Ureter (tissue), 1 donor: ENCODE results near the gene RAB3C. TPM values are rescaled to one million over a fixed set of nuclear protein-coding genes. Genes with fewer than 3 reads are reported as not detected.

Experiments
- DNase-seq: peaks from one replicate; pipeline ENCODE4 v3.0.0-alpha.2; 2020; ENCODE audit warnings: low spot score
- total RNA-seq: library from RNA; stranded (reverse); gene quantifications from one replicate; pipeline ENCODE4 v1.2.4, GENCODE V29; 2023
- donor health status: DM: yes; HTN: yes; CAD: no.

RAB3C gene
- total RNA-seq, 1 donor from 2014 or later = 5.8 TPM

DNA sequence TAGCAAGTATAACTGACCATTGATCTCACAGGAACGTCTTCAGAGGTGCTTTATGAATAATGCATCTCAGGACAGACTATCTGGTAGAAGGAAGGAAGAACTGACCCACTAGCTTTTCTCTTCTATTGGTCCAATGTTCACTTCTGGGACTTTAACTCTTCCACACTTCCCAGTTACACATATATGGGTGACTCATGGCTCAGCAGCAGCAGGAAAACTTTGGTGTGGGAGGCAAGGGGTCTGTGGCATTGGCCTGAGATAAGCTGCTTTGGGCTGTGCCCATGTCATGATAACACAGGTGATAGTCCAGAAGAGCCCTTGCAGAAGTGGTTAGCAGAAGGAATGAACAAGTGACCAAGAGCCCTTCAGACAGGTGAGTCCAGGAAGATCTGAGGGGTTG is 148.8 kb downstream of the RAB3C start:
- DNase-seq = no peak

GRCh38 chr5:58735637-58736036 is 152.8 kb downstream of the RAB3C start:
- DNase-seq = no peak

DNA sequence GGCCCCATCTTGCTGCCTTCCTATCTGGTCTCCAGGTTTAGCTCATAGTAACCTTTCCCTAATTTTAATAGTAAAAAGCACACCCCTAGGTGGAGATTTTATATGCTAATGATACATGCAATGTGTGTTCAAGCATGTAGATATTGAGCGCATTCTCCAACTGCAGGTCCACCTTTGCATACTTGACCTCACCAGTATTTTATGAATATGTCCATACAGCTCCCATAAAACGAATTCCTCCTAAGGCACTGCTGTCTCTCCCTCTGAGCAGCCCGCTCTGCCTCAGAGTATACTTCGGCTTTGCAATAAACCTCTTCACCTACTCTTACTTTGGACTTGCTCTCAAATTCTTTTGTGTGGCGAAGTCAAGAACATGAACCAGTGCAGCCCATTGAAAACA is 153.3 kb downstream of the RAB3C start:
- no peak for DNase-seq

- DNase-seq = no peak
These were observed 154.8 kb downstream of the RAB3C start for GRCh38 chr5:58737671-58738070.

- no peak for DNase-seq
These were observed 155.5 kb downstream of the RAB3C start for GRCh38 chr5:58738336-58738735.

DNA sequence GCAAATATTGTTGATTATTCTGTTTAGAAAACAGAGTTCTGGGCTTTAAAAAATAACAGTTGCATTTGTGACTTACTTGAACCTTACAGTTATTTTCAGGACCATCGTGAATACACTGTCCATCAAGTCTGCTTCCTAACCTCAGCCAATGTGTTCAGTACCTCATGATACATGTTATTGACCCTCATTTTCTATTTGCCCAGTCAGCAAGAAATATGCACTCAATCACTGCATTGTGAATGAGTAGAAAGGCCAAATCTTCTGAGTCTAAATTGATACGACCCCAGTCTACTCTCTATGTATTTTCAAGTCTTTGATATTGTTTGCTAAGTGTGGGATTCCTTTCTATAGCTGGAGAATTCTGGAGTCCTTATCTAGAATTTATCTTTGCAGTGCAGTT is 156.2 kb downstream of the RAB3C start:
- DNase-seq = no peak

GRCh38 chr5:58740956-58741355 is 158.1 kb downstream of the RAB3C start:
- DNase-seq = no peak

DNA sequence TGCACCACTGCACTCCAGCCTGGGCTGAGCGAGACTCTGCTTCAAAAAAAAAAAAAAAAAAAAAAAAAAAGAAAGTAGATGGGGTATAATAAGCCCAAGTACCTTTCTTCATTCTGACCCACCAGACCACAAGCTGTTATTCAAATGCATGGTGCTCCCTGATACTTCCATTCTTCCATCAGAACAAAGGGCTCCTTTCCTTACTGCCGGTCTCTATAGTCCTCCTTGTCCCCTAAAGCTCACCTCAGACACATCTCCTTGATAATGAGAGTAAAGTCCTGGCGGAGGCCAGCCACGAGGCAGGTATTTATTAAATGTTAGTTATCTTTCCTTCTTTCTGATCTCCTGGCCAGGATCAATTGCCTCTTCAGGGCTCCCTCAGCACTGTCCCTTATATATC is 162.5 kb downstream of the RAB3C start:
- no peak for DNase-seq

GRCh38 chr5:58746321-58746720 is 163.4 kb downstream of the RAB3C start:
- DNase-seq = no peak

GRCh38 chr5:58750036-58750435 is 167.2 kb downstream of the RAB3C start:
- DNase-seq = no peak

- no peak for DNase-seq
These were observed 168.5 kb downstream of the RAB3C start for GRCh38 chr5:58751222-58751837.

DNA sequence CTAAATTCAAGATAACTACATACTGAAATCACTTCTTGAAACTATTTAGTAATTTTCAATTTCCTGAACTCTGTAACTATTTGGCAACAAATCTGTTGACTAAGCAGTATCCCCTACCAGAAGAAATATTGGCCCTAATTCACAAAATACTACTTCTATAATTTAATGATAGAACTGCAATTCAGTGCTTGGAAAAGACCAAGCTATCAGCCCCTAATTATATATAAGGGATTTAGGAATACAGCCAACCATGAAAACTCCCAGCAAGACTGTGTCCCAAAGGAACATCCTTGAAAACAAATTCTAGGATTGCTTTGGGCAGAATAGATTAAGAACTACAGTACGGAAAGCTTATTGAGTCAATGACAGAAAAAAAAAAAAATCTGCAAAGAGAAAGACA is 169.2 kb downstream of the RAB3C start:
- no peak for DNase-seq

DNA sequence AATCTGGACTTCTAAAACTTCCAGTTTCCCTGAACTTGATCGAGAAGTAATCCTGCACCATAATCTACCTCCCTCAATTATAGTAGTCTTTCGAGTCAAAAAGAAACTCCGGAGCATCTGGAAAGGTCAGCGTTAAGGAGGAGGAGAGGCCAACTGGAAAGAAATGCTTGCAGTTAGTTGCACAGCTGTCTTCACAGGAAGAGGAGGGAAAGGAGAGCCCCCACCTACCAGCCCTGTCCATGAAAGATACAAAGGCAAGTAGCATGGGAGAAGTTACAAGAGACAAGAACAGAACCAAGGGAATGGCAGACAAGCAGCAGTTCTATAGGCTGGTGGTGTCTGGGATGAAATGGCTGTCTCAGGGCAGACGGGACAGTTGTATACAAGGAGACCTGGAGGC is 170.6 kb downstream of the RAB3C start:
- DNase-seq = no peak

GRCh38 chr5:58754250-58754649 is 171.4 kb downstream of the RAB3C start:
- DNase-seq = no peak

DNA sequence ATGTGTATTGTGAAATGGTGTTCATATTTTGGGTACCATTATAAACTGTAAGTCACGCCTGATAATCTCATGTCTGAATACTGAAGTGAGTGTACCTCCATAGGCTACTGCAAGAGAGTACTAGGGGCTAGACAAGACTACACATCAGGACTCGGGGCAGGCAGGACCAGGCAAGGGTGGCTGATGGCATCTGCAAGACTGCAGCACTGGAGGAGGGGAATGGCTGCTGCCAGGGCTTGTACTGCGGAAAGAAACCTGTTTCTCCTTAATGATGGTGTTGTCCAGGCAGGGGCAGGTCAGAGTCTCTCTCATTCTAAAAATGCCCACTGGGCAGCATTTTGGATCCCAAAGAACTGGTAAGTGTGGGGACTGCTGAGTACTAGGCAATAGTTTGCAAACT is 172.5 kb downstream of the RAB3C start:
- DNase-seq = no peak

GRCh38 chr5:58759745-58760144 is 176.9 kb downstream of the RAB3C start:
- DNase-seq = no peak

- DNase-seq = no peak
These were observed 177.3 kb downstream of the RAB3C start for GRCh38 chr5:58760222-58760621.

DNA sequence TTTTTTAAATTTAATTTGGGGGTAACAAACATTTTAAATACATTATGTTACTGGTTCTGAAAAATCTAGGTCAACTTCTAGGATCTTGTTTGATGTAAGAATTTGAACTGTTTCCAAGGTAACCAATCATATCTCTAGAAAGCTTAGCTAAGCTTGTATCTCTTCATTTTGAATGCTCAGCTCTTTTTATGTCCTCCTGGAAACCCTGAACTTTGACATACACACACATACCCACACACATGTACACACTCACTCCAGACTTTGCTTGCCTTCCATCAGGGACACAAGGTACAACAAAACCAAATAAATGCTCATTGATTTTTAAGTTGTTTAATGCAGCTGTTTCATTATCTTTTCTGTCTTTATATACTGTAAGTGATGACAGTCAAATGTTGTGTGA is 178.5 kb downstream of the RAB3C start:
- no peak for DNase-seq

DNA sequence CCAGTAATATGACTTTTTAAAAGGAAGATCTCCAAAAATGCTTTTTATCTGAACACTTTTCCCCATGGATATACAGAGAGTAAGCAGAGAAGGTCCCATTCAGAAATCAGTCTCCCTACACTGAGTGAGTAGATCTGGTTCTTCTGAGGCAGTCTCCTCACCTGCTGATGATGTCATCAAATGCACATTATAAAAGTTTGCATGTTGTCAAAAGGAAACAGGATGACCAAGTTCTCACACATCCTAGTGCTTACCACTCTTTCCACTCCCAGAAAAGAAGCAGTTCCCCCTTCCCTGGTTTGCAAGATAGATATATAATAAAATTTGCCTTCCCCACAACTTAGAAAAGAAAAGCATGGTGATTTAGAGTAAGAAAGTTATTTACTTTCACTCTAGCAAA is 180.5 kb downstream of the RAB3C start:
- DNase-seq = no peak

GRCh38 chr5:58764199-58764598 is 181.3 kb downstream of the RAB3C start:
- DNase-seq = no peak

DNA sequence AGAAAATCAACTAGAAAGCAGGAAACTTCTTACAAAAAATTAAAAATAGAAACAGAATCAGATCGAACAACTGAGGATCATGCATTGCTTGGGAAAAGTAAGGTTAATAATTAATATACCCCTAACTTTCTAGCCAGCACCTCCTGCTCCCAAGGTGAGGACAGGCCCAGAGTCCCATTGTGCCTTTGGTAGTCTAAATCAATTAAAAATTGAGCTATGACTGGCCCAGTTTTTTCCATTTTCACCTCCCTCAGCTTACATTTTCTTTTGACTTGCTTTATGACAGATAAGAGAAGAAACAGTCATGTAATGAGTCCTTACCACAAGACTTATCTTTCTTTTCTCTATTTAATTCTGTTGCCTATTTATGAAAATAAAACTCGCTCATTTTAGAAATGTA is 182.2 kb downstream of the RAB3C start:
- no peak for DNase-seq

DNA sequence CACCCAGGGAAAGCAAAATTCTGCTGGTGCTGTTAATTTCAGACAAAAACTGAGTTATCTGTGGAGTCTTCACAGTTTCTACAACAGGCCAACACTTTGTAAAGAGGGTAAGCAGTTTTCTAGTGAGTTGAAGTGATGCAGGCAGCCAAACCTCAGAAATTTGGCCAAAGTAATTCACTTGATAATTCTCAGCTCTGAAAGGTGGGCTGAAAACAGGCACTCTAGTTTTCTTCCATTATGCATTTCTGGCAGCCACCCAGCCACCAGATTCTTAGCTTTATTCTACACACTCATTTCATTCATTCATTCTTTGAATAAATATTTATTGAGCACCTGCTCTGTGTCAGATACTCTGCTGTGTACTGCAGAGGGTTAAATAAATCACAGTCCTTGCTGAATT is 184.2 kb downstream of the RAB3C start:
- no peak for DNase-seq

- no peak for DNase-seq
These were observed 187.3 kb downstream of the RAB3C start for GRCh38 chr5:58770136-58770535.

- no peak for DNase-seq
These were observed 188.9 kb downstream of the RAB3C start for GRCh38 chr5:58771796-58772195.
